Smooth muscle cell (in vitro differentiated cells): ENCODE results near the gene APOC3. TPM values are rescaled to one million over a fixed set of nuclear protein-coding genes. Genes with fewer than 3 reads are reported as not detected.

ENCODE experiments used
- DNase-seq: peaks from one replicate; lab custom pipeline; 2025; ENCODE audit not compliant: unreplicated experiment; lab: John Stamatoyannopoulos, UW
- H2AFZ ChIP-seq: fragments of 200-600 bp; sonication (generic); 2 replicates; pipeline ENCODE4 v1.6.0; 2016; ENCODE audit warnings: antibody characterized with exemption, low read depth, mild to moderate bottlenecking
- H3F3A ChIP-seq: fragments of 200-600 bp; sonication (generic); 2 replicates; pipeline ENCODE4 v1.6.0; 2017; ENCODE audit warnings: antibody characterized with exemption, low read depth
- H3K27ac ChIP-seq: fragments of 200-600 bp; sonication (generic); 2 replicates; pipeline ENCODE4 v1.5.1; 2016; ENCODE audit warnings: low read depth, mild to moderate bottlenecking
- H3K27me3 ChIP-seq: fragments of 200-600 bp; sonication (generic); 2 replicates; pipeline ENCODE4 v1.6.1; 2016; ENCODE audit warnings: low read depth, mild to moderate bottlenecking
- H3K36me3 ChIP-seq: fragments of 200-600 bp; sonication (generic); 2 replicates; pipeline ENCODE4 v1.5.1; 2016; ENCODE audit warnings: low read depth
- H3K4me1 ChIP-seq: fragments of 200-600 bp; sonication (generic); 2 replicates; pipeline ENCODE4 v1.5.1; 2016; ENCODE audit warnings: low read depth
- H3K4me2 ChIP-seq: fragments of 200-600 bp; sonication (generic); 2 replicates; pipeline ENCODE4 v1.6.0; 2016; ENCODE audit warnings: mild to moderate bottlenecking
- H3K4me3 ChIP-seq: fragments of 200-600 bp; sonication (generic); 2 replicates; pipeline ENCODE4 v1.5.1; 2016; ENCODE audit warnings: mild to moderate bottlenecking
- H3K79me2 ChIP-seq: fragments of 200-600 bp; sonication (generic); 2 replicates; pipeline ENCODE4 v1.6.0; 2016; ENCODE audit warnings: low read depth, mild to moderate bottlenecking
- H3K9ac ChIP-seq: fragments of 200-600 bp; sonication (generic); 2 replicates; pipeline ENCODE4 v1.6.0; 2016; ENCODE audit warnings: low read depth
- H3K9me3 ChIP-seq: fragments of 200-600 bp; sonication (generic); replicated peaks from 2 replicates; pipeline ENCODE4 v1.5.1; 2016; ENCODE audit warnings: low read depth
- H4K20me1 ChIP-seq: fragments of 200-600 bp; sonication (generic); 2 replicates; pipeline ENCODE4 v1.6.0; 2016; ENCODE audit warnings: low read depth
- CTCF ChIP-seq: fragments of 200-600 bp; sonication (generic); IDR thresholded peaks from 2 replicates; pipeline ENCODE4 v1.5.1; 2017; ENCODE audit warnings: borderline replicate concordance, mild to moderate bottlenecking, antibody characterized with exemption; ENCODE audit not compliant: insufficient read depth, poor library complexity, severe bottlenecking
- WGBS: methylation state at CpG from one replicate; pipeline ENCODE4 v1.1.7; 2016; ENCODE audit warnings: low lambda C conversion rate; 5-methylcytosine and 5-hydroxymethylcytosine counted together
- polyA plus RNA-seq: library from polyadenylated mRNA; unstranded; fragments of >200 nt; fragmentation: Nextera tagmentation; extraction: Ambion mirVana; gene quantifications from 2 replicates; pipeline ENCODE4 v1.2.1, GENCODE V29; 2016
- total RNA-seq: library from RNA; depleted of rRNA; stranded (reverse); fragments of >200 nt; gene quantifications from 2 replicates; pipeline ENCODE4 v1.2.3, GENCODE V29; 2014

The APOC3 gene
- total and polyA plus RNA-seq, 2 experiments from 2014 or later = 0.54 TPM; not detected in 1

GRCh38 chr11:116865696-116866095 lies 36.0 kb downstream of the APOC3 start:
- Histone ChIP-seq H3K27ac (peak overlapping the region; percentile 79), H3K9me3 (no peaks in the 10 kb centered on the region), H3K4me2 (peak overlapping the region; percentile 37)

GRCh38 chr11:116866804-116867455 lies 37.2 kb downstream of the APOC3 start:
- Histone ChIP-seq H2AFZ (no peak overlapping the region), H3K4me2 (peak overlapping the region; percentile 22), H4K20me1 (no peaks in the 10 kb centered on the region), H3K4me3 (no peak overlapping the region), H3K36me3 (no peaks in the 10 kb centered on the region), H3K27ac (peak overlapping the region; percentile 56), H3K79me2 (no peaks in the 10 kb centered on the region), H3K27me3 (no peaks in the 10 kb centered on the region), H3F3A (no peaks in the 10 kb centered on the region), H3K9me3 (no peaks in the 10 kb centered on the region), H3K9ac (no peak overlapping the region), H3K4me1 (no peaks in the 10 kb centered on the region)
- no peak for TF ChIP-seq CTCF
- WGBS = 57% methylated on average over 6 of the region's 6 CpGs
- DNase-seq = no peak

More at GRCh38 chr11:116865696-116866095, 36.0 kb downstream of the APOC3 start:
- Histone ChIP-seq H4K20me1 (no peaks in the 10 kb centered on the region), H3K79me2 (no peaks in the 10 kb centered on the region), H3K36me3 (no peaks in the 10 kb centered on the region), H3K4me1 (no peaks in the 10 kb centered on the region), H2AFZ (no peak overlapping the region), H3K27me3 (no peaks in the 10 kb centered on the region), H3F3A (no peaks in the 10 kb centered on the region), H3K4me3 (no peak overlapping the region), H3K9ac (no peak overlapping the region)
- DNase-seq = no peak
- no peak for TF ChIP-seq CTCF
- WGBS = 3% methylated on average over 1 of the region's 1 CpG

- Histone ChIP-seq H4K20me1 (no peaks in the 10 kb centered on the region), H3K36me3 (peaks cover 5% of the 10 kb centered on the region), H3K79me2 (no peaks in the 10 kb centered on the region), H3K4me1 (no peaks in the 10 kb centered on the region), H3K4me2 (no peak overlapping the region), H3K9me3 (no peaks in the 10 kb centered on the region), H3K4me3 (no peak overlapping the region), H3F3A (no peaks in the 10 kb centered on the region), H3K27ac (no peak overlapping the region), H3K27me3 (no peaks in the 10 kb centered on the region), H2AFZ (no peak overlapping the region), H3K9ac (no peak overlapping the region)
- DNase-seq = no peak
- no peak for TF ChIP-seq CTCF
- WGBS = 71% methylated on average over 11 of the region's 11 CpGs
These were observed 37.9 kb downstream of the APOC3 start for GRCh38 chr11:116867619-116868018.

- no peaks in the 10 kb centered on the region for H3F3A ChIP-seq
- H3K4me3 ChIP-seq = no peak overlapping the region
- no peaks in the 10 kb centered on the region for H3K79me2 ChIP-seq
- H3K4me2 ChIP-seq = no peak overlapping the region
- peaks cover 9% of the 10 kb centered on the region for H3K36me3 ChIP-seq
- H3K27ac ChIP-seq = no peak overlapping the region
- WGBS = 81% methylated on average over 3 of the region's 3 CpGs
- TF ChIP-seq CTCF = no peak
- no peaks in the 10 kb centered on the region for H3K4me1 ChIP-seq
- no peaks in the 10 kb centered on the region for H3K9me3 ChIP-seq
- H3K9ac ChIP-seq = no peak overlapping the region
- DNase-seq = no peak
- H2AFZ ChIP-seq = no peak overlapping the region
- H3K27me3 ChIP-seq = no peaks in the 10 kb centered on the region
- no peaks in the 10 kb centered on the region for H4K20me1 ChIP-seq
These were observed 38.4 kb downstream of the APOC3 start for GRCh38 chr11:116868066-116868465.
